Measurements from ENCODE around the gene TICAM2.
A peak's percentile ranks its signal among the peaks of the same experiment; 100 is the strongest.

TICAM2 gene

GRCh38 chr5:115607935-115608334 is 5.7 kb upstream of the TICAM2 start:
- no peak for DNase-seq (ENCODE audit: low spot score)

GRCh38 chr5:115605436-115605835 is 3.2 kb upstream of the TICAM2 start:
- DNase-seq (ENCODE audit: low spot score): no peak

GRCh38 chr5:115602591-115603125 is 379 bp upstream of the TICAM2 start:
- DNase-seq (ENCODE audit: low spot score): no peak

- no peak for DNase-seq (ENCODE audit: low spot score)
Observed at GRCh38 chr5:115600766-115601165, 1.5 kb downstream of the TICAM2 start.

GRCh38 chr5:115599924-115600323 is 2.4 kb downstream of the TICAM2 start:
- no peak for DNase-seq (ENCODE audit: low spot score)

GRCh38 chr5:115599502-115599901 is 2.8 kb downstream of the TICAM2 start:
- no peak for DNase-seq (ENCODE audit: low spot score)

- no peak for DNase-seq (ENCODE audit: low spot score)
Observed at GRCh38 chr5:115594128-115595047, 7.9 kb downstream of the TICAM2 start.

- no peak for DNase-seq (ENCODE audit: low spot score)
Observed at GRCh38 chr5:115589043-115589442, 13.2 kb downstream of the TICAM2 start.

- DNase-seq (ENCODE audit: low spot score): no peak
Observed at GRCh38 chr5:115588640-115589039, 13.6 kb downstream of the TICAM2 start.

- DNase-seq (ENCODE audit: low spot score): peak; percentile 16
Observed at GRCh38 chr5:115586525-115587146, 15.6 kb downstream of the TICAM2 start.

GRCh38 chr5:115585265-115585664 is 17.0 kb downstream of the TICAM2 start:
- no peak for DNase-seq (ENCODE audit: low spot score)

- no peak for DNase-seq (ENCODE audit: low spot score)
Observed at GRCh38 chr5:115584501-115584900, 17.8 kb downstream of the TICAM2 start.

- no peak for DNase-seq (ENCODE audit: low spot score)
Observed at GRCh38 chr5:115583474-115583873, 18.8 kb downstream of the TICAM2 start.

GRCh38 chr5:115580941-115581340 is 21.3 kb downstream of the TICAM2 start:
- no peak for DNase-seq (ENCODE audit: low spot score)

GRCh38 chr5:115579747-115580173 is 22.5 kb downstream of the TICAM2 start:
- DNase-seq (ENCODE audit: low spot score): no peak

GRCh38 chr5:115579216-115579615 is 23.1 kb downstream of the TICAM2 start:
- DNase-seq (ENCODE audit: low spot score): no peak

GRCh38 chr5:115578657-115579056 is 23.6 kb downstream of the TICAM2 start:
- DNase-seq (ENCODE audit: low spot score): no peak

GRCh38 chr5:115577741-115578140 is 24.5 kb downstream of the TICAM2 start:
- DNase-seq (ENCODE audit: low spot score): no peak

GRCh38 chr5:115577329-115577728 is 24.9 kb downstream of the TICAM2 start:
- no peak for DNase-seq (ENCODE audit: low spot score)

GRCh38 chr5:115575167-115576070 is 26.9 kb downstream of the TICAM2 start:
- no peak for DNase-seq (ENCODE audit: low spot score)

GRCh38 chr5:115573133-115573532 is 29.1 kb downstream of the TICAM2 start:
- DNase-seq (ENCODE audit: low spot score): no peak

GRCh38 chr5:115571441-115571878 is 30.8 kb downstream of the TICAM2 start:
- DNase-seq (ENCODE audit: low spot score): no peak

All from iPS-NIHi11 (cell line).